GM23338 (cell line): ENCODE measurements around the gene LUC7L.

ENCODE experiments used
- CREB1 ChIP-seq: fragments of 250-450 bp; sonication (Bioruptor Pico); IDR thresholded peaks from 2 replicates; pipeline ENCODE4 v1.5.0; 2020; ENCODE audit warnings: low read depth, mild to moderate bottlenecking, moderate library complexity
- EZH2 ChIP-seq: fragments of 200-600 bp; sonication (generic); IDR thresholded peaks from one replicate; pipeline ENCODE4 v1.8.0; 2017; ENCODE audit warnings: antibody characterized with exemption, mild to moderate bottlenecking, low read depth; ENCODE audit not compliant: unreplicated experiment
- EZH2phosphoT487 ChIP-seq: fragments of 200-600 bp; sonication (generic); IDR thresholded peaks from one replicate; pipeline ENCODE4 v1.8.1; 2018; ENCODE audit warnings: antibody characterized with exemption; ENCODE audit not compliant: unreplicated experiment
- JUNB ChIP-seq: IDR thresholded peaks from one replicate; pipeline ENCODE4 v1.6.1; 2016; ENCODE audit warnings: antibody characterized with exemption; ENCODE audit not compliant: unreplicated experiment
- POLR2AphosphoS5 ChIP-seq: IDR thresholded peaks from 2 replicates; pipeline ENCODE4 v1.6.1; 2016; ENCODE audit warnings: antibody characterized with exemption, low read depth
- REST ChIP-seq: IDR thresholded peaks from one replicate; pipeline ENCODE4 v1.6.1; 2018; ENCODE audit warnings: antibody characterized with exemption; ENCODE audit not compliant: unreplicated experiment
- TF ChIP-seq, protein P1 (sequence below), 2 experiments: fragments of 200-600 bp in 1 of 2; sonication (generic) in 1 of 2; conservative IDR thresholded peaks; 2 replicates each; pipeline versions ENCODE4 v1.5.1 to v1.6.1; 2016 to 2017; ENCODE audit warnings: antibody characterized with exemption in 2 of 2, low read depth in 2 of 2, mild to moderate bottlenecking in 2 of 2, moderate library complexity in 1 of 2

GRCh38 chr16:255183-255582 lies 25.9 kb upstream of the LUC7L start:
- TF ChIP-seq EZH2 = no peak
- no peak for TF ChIP-seq POLR2AphosphoS5
- TF ChIP-seq, protein P1, sequence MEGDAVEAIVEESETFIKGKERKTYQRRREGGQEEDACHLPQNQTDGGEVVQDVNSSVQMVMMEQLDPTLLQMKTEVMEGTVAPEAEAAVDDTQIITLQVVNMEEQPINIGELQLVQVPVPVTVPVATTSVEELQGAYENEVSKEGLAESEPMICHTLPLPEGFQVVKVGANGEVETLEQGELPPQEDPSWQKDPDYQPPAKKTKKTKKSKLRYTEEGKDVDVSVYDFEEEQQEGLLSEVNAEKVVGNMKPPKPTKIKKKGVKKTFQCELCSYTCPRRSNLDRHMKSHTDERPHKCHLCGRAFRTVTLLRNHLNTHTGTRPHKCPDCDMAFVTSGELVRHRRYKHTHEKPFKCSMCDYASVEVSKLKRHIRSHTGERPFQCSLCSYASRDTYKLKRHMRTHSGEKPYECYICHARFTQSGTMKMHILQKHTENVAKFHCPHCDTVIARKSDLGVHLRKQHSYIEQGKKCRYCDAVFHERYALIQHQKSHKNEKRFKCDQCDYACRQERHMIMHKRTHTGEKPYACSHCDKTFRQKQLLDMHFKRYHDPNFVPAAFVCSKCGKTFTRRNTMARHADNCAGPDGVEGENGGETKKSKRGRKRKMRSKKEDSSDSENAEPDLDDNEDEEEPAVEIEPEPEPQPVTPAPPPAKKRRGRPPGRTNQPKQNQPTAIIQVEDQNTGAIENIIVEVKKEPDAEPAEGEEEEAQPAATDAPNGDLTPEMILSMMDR (conservative IDR thresholded peaks at IDR 0.05; ENCODE audit: low read depth in 2 of 2) = no peak
- TF ChIP-seq REST = no peak
- TF ChIP-seq EZH2phosphoT487 = no peak
- no peak for TF ChIP-seq CREB1 (CRISPR knock-in tag)
- no peak for TF ChIP-seq JUNB
